ENCODE results near the gene C1orf21.

The C1orf21 gene

GRCh38 chr1:184416946-184417345 lies 30.1 kb downstream of the C1orf21 start:
- no peak for DNase-seq (ENCODE audit: low read depth)

GRCh38 chr1:184417916-184418315 lies 31.1 kb downstream of the C1orf21 start:
- DNase-seq (ENCODE audit: low read depth), result no peak

- DNase-seq (ENCODE audit: low read depth), result no peak
These were observed 32.0 kb downstream of the C1orf21 start for GRCh38 chr1:184418652-184419349.

GRCh38 chr1:184419350-184420161 lies 32.7 kb downstream of the C1orf21 start:
- DNase-seq (ENCODE audit: low read depth), result no peak

GRCh38 chr1:184422490-184423233 lies 35.8 kb downstream of the C1orf21 start:
- DNase-seq (ENCODE audit: low read depth), result no peak

GRCh38 chr1:184423649-184424048 lies 36.8 kb downstream of the C1orf21 start:
- DNase-seq (ENCODE audit: low read depth), result no peak

GRCh38 chr1:184424157-184424556 lies 37.3 kb downstream of the C1orf21 start:
- no peak for DNase-seq (ENCODE audit: low read depth)

- no peak for DNase-seq (ENCODE audit: low read depth)
These were observed 38.1 kb downstream of the C1orf21 start for GRCh38 chr1:184424945-184425344.

- no peak for DNase-seq (ENCODE audit: low read depth)
These were observed 38.8 kb downstream of the C1orf21 start for GRCh38 chr1:184425449-184426277.

- DNase-seq (ENCODE audit: low read depth), result no peak
These were observed 39.4 kb downstream of the C1orf21 start for GRCh38 chr1:184426278-184426674.

GRCh38 chr1:184427722-184428121 lies 40.9 kb downstream of the C1orf21 start:
- DNase-seq (ENCODE audit: low read depth), result no peak

- no peak for DNase-seq (ENCODE audit: low read depth)
These were observed 41.8 kb downstream of the C1orf21 start for GRCh38 chr1:184428604-184429003.

GRCh38 chr1:184429335-184429734 lies 42.5 kb downstream of the C1orf21 start:
- DNase-seq (ENCODE audit: low read depth), result no peak

- DNase-seq (ENCODE audit: low read depth), result no peak
These were observed 47.2 kb downstream of the C1orf21 start for GRCh38 chr1:184433956-184434502.

GRCh38 chr1:184437291-184437690 lies 50.5 kb downstream of the C1orf21 start:
- DNase-seq (ENCODE audit: low read depth), result no peak

GRCh38 chr1:184438363-184438762 lies 51.5 kb downstream of the C1orf21 start:
- no peak for DNase-seq (ENCODE audit: low read depth)

- DNase-seq (ENCODE audit: low read depth), result no peak
These were observed 55.4 kb downstream of the C1orf21 start for GRCh38 chr1:184442260-184442659.

GRCh38 chr1:184443201-184443600 lies 56.4 kb downstream of the C1orf21 start:
- DNase-seq (ENCODE audit: low read depth), result no peak

GRCh38 chr1:184443624-184444023 lies 56.8 kb downstream of the C1orf21 start:
- no peak for DNase-seq (ENCODE audit: low read depth)

GRCh38 chr1:184445997-184446396 lies 59.2 kb downstream of the C1orf21 start:
- no peak for DNase-seq (ENCODE audit: low read depth)

- DNase-seq (ENCODE audit: low read depth), result no peak
These were observed 60.9 kb downstream of the C1orf21 start for GRCh38 chr1:184447651-184448185.

Data from non-pigmented ciliary epithelial cell (primary cell).